ENCODE results near the gene XYLT1. TPM values are rescaled to one million over a fixed set of nuclear protein-coding genes. Genes with fewer than 3 reads are reported as not detected.

Gene XYLT1
- polyA plus RNA-seq, 1 donor (not counting 4 experiments of a cell fraction or from before 2014, with no cell fraction given): 4.4 TPM

- Histone ChIP-seq H3K79me2 (ENCODE audit: control insufficient read depth, insufficient read depth, low read length) (no peaks in the 10 kb centered on the region), H2AFZ (ENCODE audit: control insufficient read depth, low read length) (no peak overlapping the region), H3K9me3 (ENCODE audit: control insufficient read depth, low read depth, low read length) (no peaks in the 10 kb centered on the region), H3K9me1 (ENCODE audit: control insufficient read depth, extremely low read depth, insufficient read depth, low read length) (no peaks in the 10 kb centered on the region), H3K27me3 (ENCODE audit: control insufficient read depth, extremely low read depth, insufficient read depth, low read length) (no peaks in the 10 kb centered on the region), H3K9ac (ENCODE audit: control insufficient read depth, extremely low read depth, insufficient read depth, low read length) (no peak overlapping the region), H3K27ac (ENCODE audit: control insufficient read depth, insufficient read depth, low read length) (no peak overlapping the region), H3K4me3 (ENCODE audit: control insufficient read depth in 2 of 3, extremely low read depth in 1 of 3, insufficient read depth in 2 of 3, low read depth in 1 of 3, low read length in 3 of 3) (no peak overlapping the region), H3K4me2 (ENCODE audit: control insufficient read depth, extremely low read depth, insufficient read depth, low read depth, low read length) (no peak overlapping the region), H3K4me1 (ENCODE audit: control insufficient read depth, extremely low read depth, insufficient read depth, low read length) (no peaks in the 10 kb centered on the region), H4K20me1 (ENCODE audit: control insufficient read depth, extremely low read depth, insufficient read depth, low read length) (no peaks in the 10 kb centered on the region), H3K36me3 (ENCODE audit: control insufficient read depth in 2 of 2, extremely low read depth in 1 of 2, insufficient read depth in 2 of 2, low read length in 2 of 2) (no peaks in the 10 kb centered on the region)
- FAIRE-seq: no peak
- TF ChIP-seq, protein P1, sequence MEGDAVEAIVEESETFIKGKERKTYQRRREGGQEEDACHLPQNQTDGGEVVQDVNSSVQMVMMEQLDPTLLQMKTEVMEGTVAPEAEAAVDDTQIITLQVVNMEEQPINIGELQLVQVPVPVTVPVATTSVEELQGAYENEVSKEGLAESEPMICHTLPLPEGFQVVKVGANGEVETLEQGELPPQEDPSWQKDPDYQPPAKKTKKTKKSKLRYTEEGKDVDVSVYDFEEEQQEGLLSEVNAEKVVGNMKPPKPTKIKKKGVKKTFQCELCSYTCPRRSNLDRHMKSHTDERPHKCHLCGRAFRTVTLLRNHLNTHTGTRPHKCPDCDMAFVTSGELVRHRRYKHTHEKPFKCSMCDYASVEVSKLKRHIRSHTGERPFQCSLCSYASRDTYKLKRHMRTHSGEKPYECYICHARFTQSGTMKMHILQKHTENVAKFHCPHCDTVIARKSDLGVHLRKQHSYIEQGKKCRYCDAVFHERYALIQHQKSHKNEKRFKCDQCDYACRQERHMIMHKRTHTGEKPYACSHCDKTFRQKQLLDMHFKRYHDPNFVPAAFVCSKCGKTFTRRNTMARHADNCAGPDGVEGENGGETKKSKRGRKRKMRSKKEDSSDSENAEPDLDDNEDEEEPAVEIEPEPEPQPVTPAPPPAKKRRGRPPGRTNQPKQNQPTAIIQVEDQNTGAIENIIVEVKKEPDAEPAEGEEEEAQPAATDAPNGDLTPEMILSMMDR (optimal IDR thresholded peaks at IDR 0.05 in 1 of 3, IDR thresholded peaks at IDR 0.05 in 1 of 3, conservative IDR thresholded peaks at IDR 0.05 in 1 of 3; ENCODE audit: extremely low read depth in 1 of 3, insufficient read depth in 2 of 3, low read length in 3 of 3): no peak
- TF ChIP-seq EZH2 (IDR thresholded peaks at IDR 0.05; ENCODE audit: low read length): no peak
- DNase-seq (ENCODE audit: low read depth, low spot score): no peak
- dilution Hi-C loops (cut with MboI; ENCODE audit: extremely low pct_ligation_motif_present, low sequenced_read_pairs): no loop called here
Measured at GRCh38 chr16:17454162-17454730, 16.5 kb downstream of the XYLT1 start.

- Histone ChIP-seq H3K4me3 (ENCODE audit: control insufficient read depth in 2 of 3, extremely low read depth in 1 of 3, insufficient read depth in 2 of 3, low read depth in 1 of 3, low read length in 3 of 3) (no peak overlapping the region), H3K4me1 (ENCODE audit: control insufficient read depth, extremely low read depth, insufficient read depth, low read length) (no peaks in the 10 kb centered on the region), H3K9me3 (ENCODE audit: control insufficient read depth, low read depth, low read length) (no peaks in the 10 kb centered on the region), H3K9me1 (ENCODE audit: control insufficient read depth, extremely low read depth, insufficient read depth, low read length) (no peaks in the 10 kb centered on the region), H3K4me2 (ENCODE audit: control insufficient read depth, extremely low read depth, insufficient read depth, low read depth, low read length) (no peak overlapping the region), H4K20me1 (ENCODE audit: control insufficient read depth, extremely low read depth, insufficient read depth, low read length) (no peaks in the 10 kb centered on the region), H3K36me3 (ENCODE audit: control insufficient read depth in 2 of 2, extremely low read depth in 1 of 2, insufficient read depth in 2 of 2, low read length in 2 of 2) (peaks cover 0 to 1% of the 10 kb centered on the region in 2 experiments), H3K79me2 (ENCODE audit: control insufficient read depth, insufficient read depth, low read length) (no peaks in the 10 kb centered on the region), H3K9ac (ENCODE audit: control insufficient read depth, extremely low read depth, insufficient read depth, low read length) (no peak overlapping the region), H2AFZ (ENCODE audit: control insufficient read depth, low read length) (no peak overlapping the region), H3K27ac (ENCODE audit: control insufficient read depth, insufficient read depth, low read length) (no peak overlapping the region), H3K27me3 (ENCODE audit: control insufficient read depth, extremely low read depth, insufficient read depth, low read length) (no peaks in the 10 kb centered on the region)
- DNase-seq (ENCODE audit: low read depth, low spot score): no peak
- no peak for FAIRE-seq
- no peak for TF ChIP-seq EZH2 (IDR thresholded peaks at IDR 0.05; ENCODE audit: low read length)
- TF ChIP-seq, protein P1 (optimal IDR thresholded peaks at IDR 0.05 in 1 of 3, IDR thresholded peaks at IDR 0.05 in 1 of 3, conservative IDR thresholded peaks at IDR 0.05 in 1 of 3; ENCODE audit: extremely low read depth in 1 of 3, insufficient read depth in 2 of 3, low read length in 3 of 3): no peak
- dilution Hi-C loops (cut with MboI; ENCODE audit: extremely low pct_ligation_motif_present, low sequenced_read_pairs): no loop called here
Measured at GRCh38 chr16:17453364-17454038, 17.3 kb downstream of the XYLT1 start.
